HFF-Myc (cell line): ENCODE data around the gene NINJ2.

Experiments
- DNase-seq: peaks from one replicate; pipeline ENCODE4 v3.0.0-alpha.2; 2011; ENCODE audit warnings: low read depth; ENCODE audit errors: extremely low read depth
- H3K4me3 ChIP-seq: replicated peaks from 2 replicates; pipeline ENCODE4 v1.5.1; 2011; ENCODE audit warnings: low read depth, mild to moderate bottlenecking, control low read depth, low read length
- CTCF ChIP-seq: IDR thresholded peaks from 2 replicates; pipeline ENCODE4 v1.5.1; 2012; ENCODE audit warnings: mild to moderate bottlenecking, low read depth, low read length, control low read depth; ENCODE audit errors: missing control alignments

Gene NINJ2

GRCh38 chr12:565161-565560, 98.1 kb downstream of the NINJ2 start:
- no peak for TF ChIP-seq CTCF
- DNase-seq: no peak
- H3K4me3 ChIP-seq: no peak overlapping the region

DNA sequence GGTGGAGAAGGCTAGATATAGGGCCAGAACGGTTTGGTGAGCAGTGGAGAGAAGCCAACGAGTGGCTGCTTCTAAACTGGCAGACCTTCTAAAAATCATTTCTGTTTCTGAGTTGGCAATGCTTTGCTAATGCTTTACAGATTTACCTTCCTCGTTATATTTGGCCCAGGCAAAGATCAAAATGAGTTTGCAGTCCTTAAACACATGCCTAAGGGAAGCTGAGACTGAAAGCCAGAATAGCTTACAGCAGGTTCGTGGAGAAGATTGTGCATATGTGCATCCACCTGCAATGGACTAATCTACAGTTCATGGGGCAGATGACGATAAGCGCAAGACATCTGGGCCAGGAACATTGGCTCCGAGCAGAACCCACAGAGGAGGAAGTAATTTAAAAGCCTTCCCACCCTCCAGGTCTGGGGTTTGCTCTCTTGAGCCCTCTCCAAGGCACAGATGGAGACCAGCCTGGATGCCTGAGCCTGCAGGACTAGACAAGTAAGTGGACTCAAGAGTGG, 99.4 kb downstream of the NINJ2 start:
- no peak overlapping the region for H3K4me3 ChIP-seq
- DNase-seq: no peak
- no peak for TF ChIP-seq CTCF

- TF ChIP-seq CTCF: no peak
- H3K4me3 ChIP-seq: no peak overlapping the region
- DNase-seq: no peak
Observed at GRCh38 chr12:563250-563781, 99.9 kb downstream of the NINJ2 start.

- DNase-seq: no peak
- no peak overlapping the region for H3K4me3 ChIP-seq
- no peak for TF ChIP-seq CTCF
Observed at GRCh38 chr12:562634-563033, 100.6 kb downstream of the NINJ2 start.

DNA sequence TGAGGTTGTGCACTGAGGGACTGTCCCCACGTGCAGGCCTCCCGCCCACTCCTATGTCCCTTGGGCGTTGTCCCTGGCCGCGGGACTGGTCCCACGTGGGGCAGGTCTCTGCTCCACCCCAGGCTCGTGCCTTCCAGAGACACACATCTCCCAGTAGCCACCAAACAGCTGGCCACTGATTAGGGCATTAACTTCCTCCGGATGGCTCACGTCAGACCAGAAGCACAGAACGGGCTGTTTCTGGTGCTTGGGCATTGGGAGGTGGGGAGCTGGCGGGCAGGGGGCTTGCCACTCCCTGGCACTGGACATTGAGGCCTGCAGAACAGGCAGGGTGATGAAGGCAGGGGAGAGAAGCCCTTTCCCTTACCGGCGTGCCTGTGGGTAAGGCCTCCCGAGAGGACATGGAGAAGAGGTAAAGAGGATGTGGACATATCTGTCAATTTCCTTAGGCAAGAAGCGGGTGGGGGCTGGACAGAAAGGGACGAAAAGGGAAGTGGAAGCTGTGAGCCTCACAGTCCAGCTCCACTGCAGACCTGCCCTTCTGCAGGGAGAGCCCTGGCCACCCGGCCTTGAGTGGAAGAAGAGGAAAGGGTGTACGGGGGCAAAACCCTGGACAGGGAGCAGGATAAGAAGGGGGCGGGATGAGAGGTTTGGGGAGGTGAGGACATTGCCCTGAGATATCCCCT, 101.2 kb downstream of the NINJ2 start:
- no peak for DNase-seq
- no peak for TF ChIP-seq CTCF
- H3K4me3 ChIP-seq: no peak overlapping the region

GRCh38 chr12:561391-561705, 101.9 kb downstream of the NINJ2 start:
- no peak for DNase-seq
- TF ChIP-seq CTCF: no peak
- H3K4me3 ChIP-seq: no peak overlapping the region
